CD4-positive, alpha-beta T cell treated with Interleukin-4 for 1 hour (primary cell): ENCODE results near the gene KMT5B.
"Not testable (repeated sequence)": the region's sequence is repeated elsewhere in the genome, so short reads cannot be mapped to it uniquely, and the experiment has no call there.

Source experiments
- DNase-seq, 2 donors: peaks; one replicate each; pipeline ENCODE4 v3.0.0-alpha.2; 2020 to 2022

Gene KMT5B

GRCh38 chr11:68213135-68213515, at the start of gene KMT5B:
Gene KMT5B (minus strand): TSS chr11:68213296. CDS start chr11:68190076, 23,220 bp downstream.
- peak; percentile 31 to 71 for DNase-seq

- DNase-seq: no peak
Measured at GRCh38 chr11:68262544-68262827, 49.4 kb upstream of the KMT5B start.

GRCh38 chr11:68261749-68262543, 48.9 kb upstream of the KMT5B start:
- no peak for DNase-seq

- no peak for DNase-seq
Measured at GRCh38 chr11:68261006-68261405, 47.9 kb upstream of the KMT5B start.

- DNase-seq: no peak
Measured at GRCh38 chr11:68260484-68260883, 47.4 kb upstream of the KMT5B start.

GRCh38 chr11:68259122-68259959, 46.2 kb upstream of the KMT5B start:
- DNase-seq: no peak

- no peak for DNase-seq
Measured at GRCh38 chr11:68258363-68258765, 45.3 kb upstream of the KMT5B start.

GRCh38 chr11:68257477-68258362, 44.6 kb upstream of the KMT5B start:
- peak; percentile 90 to 92 for DNase-seq

GRCh38 chr11:68256331-68256741, 43.2 kb upstream of the KMT5B start:
- no peak for DNase-seq

- no peak for DNase-seq
Measured at GRCh38 chr11:68255526-68255925, 42.4 kb upstream of the KMT5B start.

GRCh38 chr11:68254421-68254820, 41.3 kb upstream of the KMT5B start:
- DNase-seq: no peak

- DNase-seq: no peak
Measured at GRCh38 chr11:68251765-68252164, 38.7 kb upstream of the KMT5B start.

- not testable (repeated sequence) for DNase-seq
Measured at GRCh38 chr11:68244912-68245311, 31.8 kb upstream of the KMT5B start.

- DNase-seq: not testable (repeated sequence)
Measured at GRCh38 chr11:68243847-68244246, 30.8 kb upstream of the KMT5B start.

- no peak for DNase-seq
Measured at GRCh38 chr11:68242616-68243015, 29.5 kb upstream of the KMT5B start.

GRCh38 chr11:68231621-68232020, 18.5 kb upstream of the KMT5B start:
- no peak for DNase-seq

GRCh38 chr11:68229601-68230000, 16.5 kb upstream of the KMT5B start:
- DNase-seq: no peak

- no peak for DNase-seq
Measured at GRCh38 chr11:68226421-68226820, 13.3 kb upstream of the KMT5B start.

GRCh38 chr11:68224606-68225005, 11.5 kb upstream of the KMT5B start:
- DNase-seq: no peak

- DNase-seq: no peak
Measured at GRCh38 chr11:68223275-68223674, 10.2 kb upstream of the KMT5B start.

GRCh38 chr11:68221406-68221805, 8.3 kb upstream of the KMT5B start:
- DNase-seq: no peak

- no peak for DNase-seq
Measured at GRCh38 chr11:68216171-68216938, 3.3 kb upstream of the KMT5B start.
